Left forelimb (tissue), 1 donor: Measurements from ENCODE around the gene ZACN.

Source experiments
- DNase-seq: peaks from one replicate; pipeline ENCODE4 v3.0.0-alpha.2; 2018; ENCODE audit warnings: low spot score

The ZACN gene

GRCh38 chr17:76104140-76104895, 25.3 kb downstream of the ZACN start:
- DNase-seq = peak; percentile 63

GRCh38 chr17:76104896-76105231, 25.9 kb downstream of the ZACN start:
- DNase-seq = no peak

- DNase-seq = no peak
These were observed 27.7 kb downstream of the ZACN start for GRCh38 chr17:76106703-76107102.

GRCh38 chr17:76107509-76107908, 28.5 kb downstream of the ZACN start:
- no peak for DNase-seq

- no peak for DNase-seq
These were observed 33.0 kb downstream of the ZACN start for GRCh38 chr17:76111956-76112355.

- no peak for DNase-seq
These were observed 36.3 kb downstream of the ZACN start for GRCh38 chr17:76115138-76115754.

- DNase-seq = no peak
These were observed 40.7 kb downstream of the ZACN start for GRCh38 chr17:76119409-76120371.

GRCh38 chr17:76120658-76121008, 41.7 kb downstream of the ZACN start:
- DNase-seq = no peak

GRCh38 chr17:76121932-76122430, 43.0 kb downstream of the ZACN start:
- DNase-seq = no peak

GRCh38 chr17:76122431-76123190, 43.6 kb downstream of the ZACN start:
- DNase-seq = no peak

- DNase-seq = no peak
These were observed 44.2 kb downstream of the ZACN start for GRCh38 chr17:76123191-76123499.

- no peak for DNase-seq
These were observed 45.0 kb downstream of the ZACN start for GRCh38 chr17:76123749-76124581.

GRCh38 chr17:76124582-76125390, 45.8 kb downstream of the ZACN start:
- no peak for DNase-seq

- DNase-seq = no peak
These were observed 46.4 kb downstream of the ZACN start for GRCh38 chr17:76125391-76125675.

- no peak for DNase-seq
These were observed 46.9 kb downstream of the ZACN start for GRCh38 chr17:76125922-76126321.

GRCh38 chr17:76130473-76130872, 51.5 kb downstream of the ZACN start:
- no peak for DNase-seq

- DNase-seq = no peak
These were observed 52.2 kb downstream of the ZACN start for GRCh38 chr17:76131051-76131691.

- DNase-seq = no peak
These were observed 53.0 kb downstream of the ZACN start for GRCh38 chr17:76131692-76132573.
